Kidney tubule cell (primary cell): ENCODE measurements around the gene SLC17A9.

Experiments
- DNase-seq: peaks from one replicate; pipeline ENCODE4 v3.0.0-alpha.2; 2018; ENCODE audit warnings: low spot score

The SLC17A9 gene

DNA sequence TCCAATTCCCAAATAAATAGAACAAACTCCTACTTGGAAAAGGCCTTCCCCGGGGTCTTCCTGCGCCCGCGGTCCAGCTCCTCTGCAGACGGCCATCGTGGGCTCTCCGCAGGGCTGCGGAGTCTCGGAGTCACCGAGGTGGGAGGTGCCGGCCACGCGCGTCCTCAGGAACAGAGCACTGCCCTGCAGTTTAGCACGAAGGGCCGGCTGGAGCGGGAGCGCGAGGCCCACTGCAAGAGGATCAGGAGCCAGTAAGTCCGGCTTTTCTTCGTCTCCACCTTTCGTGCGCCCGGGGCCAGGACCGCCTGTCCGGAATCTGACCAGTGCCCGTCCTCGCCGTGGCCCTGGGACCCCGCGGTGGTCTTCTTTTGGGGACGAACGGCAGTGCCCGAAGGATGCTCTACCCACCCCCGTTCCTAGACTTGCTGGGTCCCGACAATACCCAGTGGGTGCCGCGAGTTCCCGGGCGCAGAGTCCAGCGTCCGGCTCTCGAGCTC lies 52.9 kb downstream of the SLC17A9 start:
- DNase-seq = no peak

DNA sequence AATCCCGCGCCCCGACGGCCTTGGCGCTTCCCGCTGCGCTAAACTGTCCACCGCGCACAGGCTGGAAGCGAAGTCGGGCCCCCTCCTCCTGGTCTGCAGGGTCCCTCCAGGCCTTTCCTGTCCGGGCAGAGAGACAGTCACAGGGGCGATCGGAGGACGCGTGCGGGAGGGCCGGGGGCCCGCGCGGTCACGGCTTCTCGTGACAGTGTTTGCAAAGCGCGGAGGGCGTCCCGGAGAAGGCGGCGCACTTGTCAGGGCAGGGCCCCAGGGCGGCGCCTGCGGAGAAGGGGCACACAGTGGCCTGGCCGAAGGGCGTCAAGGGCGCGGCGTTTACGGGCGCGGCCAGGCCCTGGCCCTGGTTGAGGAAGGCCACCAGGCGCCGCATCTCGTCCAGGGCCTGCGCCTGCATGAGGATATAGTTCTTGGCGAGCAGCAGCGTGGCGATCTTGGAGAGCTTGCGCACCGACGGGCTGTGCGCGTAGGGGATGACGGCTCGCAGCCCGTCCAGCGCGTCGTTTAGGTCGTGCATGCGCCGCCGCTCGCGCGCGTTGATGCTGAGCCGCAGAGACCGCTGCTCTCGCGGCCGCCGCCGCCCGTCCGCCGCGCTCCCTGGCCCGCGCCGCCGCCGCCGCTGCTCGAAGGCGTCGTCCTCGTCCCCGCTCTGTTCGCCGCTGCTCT lies 53.5 kb downstream of the SLC17A9 start:
- DNase-seq = no peak

GRCh38 chr20:63006540-63007359 lies 54.2 kb downstream of the SLC17A9 start, which contains the start of gene BHLHE23:
BHLHE23 (minus strand) TSS chr20:63006964; CDS start chr20:63006774, 190 bp downstream.
- no peak for DNase-seq

DNA sequence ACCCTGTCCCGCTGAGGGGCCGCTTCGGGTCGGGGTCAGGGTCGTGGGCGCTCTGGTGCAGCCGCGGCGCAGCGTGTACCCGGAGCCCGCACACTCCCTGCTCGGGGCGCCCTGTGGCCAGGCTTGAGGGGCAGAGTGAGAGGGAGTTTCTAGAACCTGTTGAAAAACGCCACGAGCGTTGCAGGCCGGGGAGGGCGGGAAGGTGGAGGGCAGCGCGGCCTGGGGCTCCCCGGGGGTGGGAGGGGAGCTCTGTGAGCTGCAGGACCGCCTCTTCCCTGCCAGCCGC lies 54.8 kb downstream of the SLC17A9 start:
- no peak for DNase-seq

GRCh38 chr20:63007646-63008488 lies 55.4 kb downstream of the SLC17A9 start:
- no peak for DNase-seq

DNA sequence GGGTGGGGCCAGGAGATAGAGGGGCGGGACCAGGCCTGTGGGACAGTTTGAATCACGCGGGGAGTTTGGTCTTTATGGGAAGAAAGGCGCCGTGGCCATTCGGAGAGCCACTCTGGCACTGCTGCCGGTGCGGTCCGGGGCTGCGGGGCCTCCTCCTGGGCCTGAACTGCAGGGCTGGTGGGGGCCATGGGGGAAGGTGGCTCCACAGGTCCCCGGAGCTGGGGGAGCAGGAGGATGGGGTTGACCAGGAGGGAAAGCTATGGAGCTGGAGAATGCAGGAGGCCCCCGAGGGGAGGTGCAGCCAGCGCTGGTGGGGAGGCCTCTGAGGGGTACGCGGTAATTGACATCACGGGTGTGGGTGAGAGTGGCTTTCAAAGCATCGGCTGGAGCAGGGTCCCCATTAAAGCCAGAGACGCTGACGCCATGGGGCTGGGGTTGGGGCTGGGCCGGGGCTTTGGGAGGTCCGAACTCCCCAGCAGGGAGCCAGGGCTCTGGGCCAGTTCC lies 56.1 kb downstream of the SLC17A9 start:
- DNase-seq = no peak

DNA sequence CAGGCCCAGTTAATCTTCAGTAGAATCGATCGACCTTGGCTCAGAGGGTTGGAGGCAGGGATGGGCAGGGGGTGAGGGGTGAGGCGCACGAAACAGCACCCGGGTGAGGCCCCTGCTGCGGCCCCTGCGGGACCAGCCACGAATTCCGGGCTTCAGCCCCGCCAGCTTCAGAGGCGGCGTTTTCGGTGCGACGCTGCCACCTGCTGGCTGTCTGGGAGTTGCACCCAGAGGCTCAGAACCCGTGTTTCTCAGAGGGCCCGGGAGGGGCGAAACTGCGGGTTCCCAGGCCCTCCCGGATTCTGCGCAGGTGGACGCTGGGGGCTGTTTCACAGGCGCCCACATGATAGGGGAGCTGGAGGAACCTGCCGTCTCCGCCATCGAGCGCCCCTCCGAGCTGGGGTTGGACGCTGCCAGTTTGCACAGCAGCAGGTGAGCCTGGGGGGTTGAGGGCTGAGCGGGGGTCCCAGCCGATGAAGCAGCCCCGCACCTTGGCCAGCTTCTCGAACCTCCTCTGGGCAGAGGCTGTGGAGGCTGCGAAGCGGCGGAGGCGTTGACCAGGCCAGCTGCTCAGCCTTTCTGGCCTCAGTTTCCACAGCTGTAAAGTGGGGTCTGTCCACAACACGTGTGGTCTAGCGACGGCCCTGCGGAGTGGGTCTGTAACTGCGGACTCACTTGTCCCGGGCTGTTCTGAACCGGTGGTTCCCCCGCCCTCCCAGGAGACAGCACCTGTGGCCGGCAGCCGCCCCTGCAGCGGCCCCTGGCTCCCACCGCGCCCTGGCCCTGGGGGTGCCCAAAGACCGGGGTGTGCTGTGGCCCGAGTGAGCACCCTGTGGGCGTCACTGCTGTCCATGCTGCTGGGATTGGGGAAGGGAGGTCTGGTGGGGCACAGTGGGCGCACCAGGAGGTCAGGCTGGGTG lies 56.8 kb downstream of the SLC17A9 start:
- DNase-seq = peak; percentile 61

- peak; percentile 46 for DNase-seq
Observed at GRCh38 chr20:63009988-63010769, 57.7 kb downstream of the SLC17A9 start.

GRCh38 chr20:63011798-63012197 lies 59.3 kb downstream of the SLC17A9 start:
- peak; percentile 93 for DNase-seq

GRCh38 chr20:63013207-63013606 lies 60.7 kb downstream of the SLC17A9 start:
- no peak for DNase-seq

DNA sequence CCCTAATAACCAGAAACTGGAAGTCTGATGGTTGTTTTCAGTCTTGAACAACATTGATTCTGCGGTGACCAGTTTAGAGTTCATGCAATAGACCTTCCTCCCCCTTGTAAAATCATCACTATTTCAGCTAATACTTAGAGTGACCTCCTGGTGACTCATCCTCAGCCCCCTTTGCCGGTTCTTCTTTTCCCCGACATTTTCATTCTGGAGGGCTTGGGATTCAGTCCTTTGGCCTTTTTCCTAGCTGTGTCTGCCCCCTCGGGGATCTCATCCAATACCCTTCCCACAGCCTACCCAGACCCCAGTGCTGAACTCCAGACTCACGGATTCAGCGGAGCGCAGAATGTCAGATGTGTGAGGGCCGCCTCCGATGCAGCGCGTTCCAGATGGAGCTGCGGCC lies 61.8 kb downstream of the SLC17A9 start:
- no peak for DNase-seq

DNA sequence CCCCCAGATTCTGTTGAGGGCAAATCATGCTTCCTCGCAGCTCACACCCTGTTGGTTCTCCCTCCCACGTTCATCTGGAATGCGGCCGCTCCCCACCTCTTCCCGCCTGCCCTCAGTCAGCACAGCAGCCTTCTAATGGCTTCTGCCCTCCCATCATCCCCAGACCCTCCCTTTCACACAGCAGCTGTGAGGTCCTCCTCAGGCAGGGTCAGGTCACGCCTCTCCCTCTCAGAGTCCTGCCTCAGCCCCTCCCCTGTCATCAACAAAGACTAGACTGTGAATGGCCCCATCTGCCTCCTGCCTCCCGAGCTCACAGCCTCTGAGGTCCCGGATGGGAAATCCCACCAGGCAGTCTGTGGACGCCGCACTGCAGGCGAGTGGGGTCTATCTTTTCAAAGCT lies 62.2 kb downstream of the SLC17A9 start:
- no peak for DNase-seq

GRCh38 chr20:63015147-63015661 lies 62.7 kb downstream of the SLC17A9 start:
- DNase-seq = no peak

GRCh38 chr20:63015662-63016361 lies 63.3 kb downstream of the SLC17A9 start:
- DNase-seq = no peak

DNA sequence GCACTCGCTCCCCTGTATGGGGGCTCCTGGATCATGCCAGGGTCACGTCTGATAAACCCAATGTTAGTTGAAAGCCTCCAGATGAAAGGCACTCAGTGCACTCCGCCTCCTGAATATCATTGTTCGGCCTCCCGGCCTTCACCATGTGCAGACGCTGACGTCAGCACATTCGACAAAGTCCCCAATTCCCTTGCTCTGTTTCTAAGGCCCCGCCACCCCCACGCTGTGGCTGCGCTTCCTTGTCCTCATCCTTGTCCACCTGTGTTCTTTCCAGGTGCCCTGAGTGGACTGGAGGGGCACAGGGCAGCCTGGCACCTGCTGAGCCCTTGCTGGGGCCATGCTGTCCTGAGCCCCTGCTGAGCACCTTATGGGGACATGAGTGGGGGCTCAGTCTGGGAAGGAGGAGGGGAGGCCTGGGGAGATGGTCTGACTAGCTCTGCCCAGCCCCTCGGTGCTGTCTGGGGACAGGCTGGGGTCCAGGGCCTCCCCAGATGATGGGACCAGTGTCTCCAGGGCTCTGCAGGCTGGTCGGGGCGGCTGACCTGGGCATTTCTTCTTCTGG lies 64.1 kb downstream of the SLC17A9 start:
- DNase-seq = no peak

DNA sequence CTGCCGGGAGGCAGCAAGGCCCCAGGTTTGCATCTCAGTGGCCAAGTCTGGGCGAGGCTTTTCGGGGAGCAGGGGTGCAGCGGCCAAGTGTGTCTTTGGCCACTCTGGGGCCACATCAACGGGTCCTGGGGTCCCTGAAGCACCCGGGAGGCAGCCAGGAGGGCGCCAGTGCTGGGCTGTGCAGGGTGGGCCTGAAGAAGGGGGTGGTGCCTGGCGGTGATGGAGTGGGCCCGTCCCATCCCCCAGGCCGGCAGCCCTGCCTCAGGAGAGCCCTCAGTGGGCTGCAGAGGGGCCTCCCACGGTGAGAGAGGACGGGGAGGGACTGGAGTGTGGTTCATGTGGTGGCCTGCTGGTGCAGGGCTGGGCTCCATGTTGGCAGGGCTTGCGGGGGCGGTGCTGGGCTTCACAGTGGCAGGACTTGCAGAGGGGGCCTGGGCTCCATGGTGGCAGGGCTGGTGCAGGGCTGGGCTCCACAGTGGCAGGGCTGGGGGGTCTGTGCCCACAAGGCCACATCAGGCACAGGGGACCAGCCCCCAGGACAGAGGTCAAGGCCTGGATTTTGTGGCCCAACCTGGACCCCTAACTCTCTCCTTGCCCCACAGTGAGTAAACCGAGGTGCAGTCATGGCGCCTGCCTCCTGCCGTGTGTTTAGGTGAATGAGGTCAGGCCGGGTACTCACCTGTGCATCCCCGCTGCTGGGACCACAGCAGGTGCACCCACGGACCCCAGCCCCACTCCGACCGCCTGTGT lies 64.7 kb downstream of the SLC17A9 start:
- no peak for DNase-seq

DNA sequence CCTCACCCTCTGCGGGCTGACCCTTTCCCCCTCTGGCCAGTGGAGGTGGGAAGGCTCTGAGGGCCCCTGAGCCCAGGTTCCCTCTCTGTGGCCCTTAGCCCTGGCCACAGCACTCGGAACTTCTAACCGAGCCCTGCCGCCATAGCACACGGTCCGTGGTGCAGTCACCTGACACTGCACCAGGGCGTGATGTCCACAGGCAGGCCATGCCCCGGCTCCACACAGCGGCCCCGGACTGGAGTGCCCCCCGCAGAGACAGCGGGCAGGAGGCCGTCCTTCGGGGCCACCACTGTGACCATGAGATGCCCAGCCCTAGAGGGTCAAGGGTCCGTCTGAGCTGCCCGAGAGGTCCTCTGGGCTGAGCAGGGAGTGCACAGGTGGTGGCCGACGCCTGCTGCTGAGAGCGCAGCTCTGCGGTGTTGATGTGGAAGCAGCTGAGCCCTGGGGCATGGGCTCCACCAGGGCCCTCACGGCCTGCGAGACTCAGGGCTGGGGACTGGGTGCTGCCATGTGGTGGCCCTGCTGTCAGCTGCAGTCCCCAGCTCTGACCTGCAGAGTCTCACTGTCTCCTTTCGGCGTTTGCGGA lies 65.4 kb downstream of the SLC17A9 start:
- no peak for DNase-seq
